8988T (cell line): ENCODE results near the gene ACTN2.

Experiments
- DNase-seq: peaks from one replicate; pipeline ENCODE4 v3.0.0; 2011

Gene ACTN2

GRCh38 chr1:236692128-236692527 is 5.8 kb downstream of the ACTN2 start:
- no peak for DNase-seq

- no peak for DNase-seq
Observed at GRCh38 chr1:236692742-236693141, 6.4 kb downstream of the ACTN2 start.

- no peak for DNase-seq
Observed at GRCh38 chr1:236699366-236699765, 13.1 kb downstream of the ACTN2 start.

GRCh38 chr1:236700903-236701302 is 14.6 kb downstream of the ACTN2 start:
- DNase-seq: no peak

- no peak for DNase-seq
Observed at GRCh38 chr1:236701782-236702181, 15.5 kb downstream of the ACTN2 start.

- no peak for DNase-seq
Observed at GRCh38 chr1:236702791-236703394, 16.6 kb downstream of the ACTN2 start.

- DNase-seq: no peak
Observed at GRCh38 chr1:236705771-236706170, 19.5 kb downstream of the ACTN2 start.

GRCh38 chr1:236706183-236706582 is 19.9 kb downstream of the ACTN2 start:
- no peak for DNase-seq

- no peak for DNase-seq
Observed at GRCh38 chr1:236710328-236710892, 24.1 kb downstream of the ACTN2 start.

- no peak for DNase-seq
Observed at GRCh38 chr1:236716160-236716559, 29.9 kb downstream of the ACTN2 start.

- no peak for DNase-seq
Observed at GRCh38 chr1:236717811-236718210, 31.5 kb downstream of the ACTN2 start.

- no peak for DNase-seq
Observed at GRCh38 chr1:236718328-236718727, 32.0 kb downstream of the ACTN2 start.

- no peak for DNase-seq
Observed at GRCh38 chr1:236720206-236720605, 33.9 kb downstream of the ACTN2 start.

- DNase-seq: no peak
Observed at GRCh38 chr1:236720611-236721010, 34.3 kb downstream of the ACTN2 start.

- no peak for DNase-seq
Observed at GRCh38 chr1:236724049-236724448, 37.8 kb downstream of the ACTN2 start.

- no peak for DNase-seq
Observed at GRCh38 chr1:236724506-236724905, 38.2 kb downstream of the ACTN2 start.

- DNase-seq: no peak
Observed at GRCh38 chr1:236725668-236726067, 39.4 kb downstream of the ACTN2 start.

GRCh38 chr1:236727521-236727920 is 41.2 kb downstream of the ACTN2 start:
- no peak for DNase-seq

GRCh38 chr1:236728752-236729151 is 42.5 kb downstream of the ACTN2 start:
- DNase-seq: no peak

- DNase-seq: no peak
Observed at GRCh38 chr1:236733653-236734052, 47.4 kb downstream of the ACTN2 start.

GRCh38 chr1:236734141-236734765 is 48.0 kb downstream of the ACTN2 start:
- no peak for DNase-seq

- DNase-seq: no peak
Observed at GRCh38 chr1:236736761-236737160, 50.5 kb downstream of the ACTN2 start.

- no peak for DNase-seq
Observed at GRCh38 chr1:236741753-236742152, 55.5 kb downstream of the ACTN2 start.

GRCh38 chr1:236742421-236743160 is 56.3 kb downstream of the ACTN2 start:
- DNase-seq: no peak
